ENCODE data around the gene SGSM1.

- TF ChIP-seq POLR2AphosphoS5 (IDR thresholded peaks at IDR 0.05; ENCODE audit: low read depth, low read length) (no peak), POLR2A (IDR thresholded peaks at IDR 0.05; ENCODE audit: borderline replicate concordance, extremely low read depth, insufficient read depth, insufficient read length) (no peak), RAD21 (IDR thresholded peaks at IDR 0.05; ENCODE audit: low read depth) (no peak), TCF7L2 (IDR thresholded peaks at IDR 0.05; ENCODE audit: borderline replicate concordance, extremely low read depth, insufficient read depth, insufficient read length) (no peak), EZH2 (IDR thresholded peaks at IDR 0.05) (no peak), CTCF (IDR thresholded peaks at IDR 0.05 in 2 of 3, conservative IDR thresholded peaks at IDR 0.05 in 1 of 3; ENCODE audit: borderline replicate concordance in 1 of 3, insufficient read depth in 1 of 3, low read depth in 2 of 3, low read length in 2 of 3) (no peak)
Observed at GRCh38 chr22:24871611-24872205, 65.7 kb downstream of the SGSM1 start.
